Stimulated activated naive B cell treated with anti-CD40 and anti-IgM and Interleukin-4, amounts not matched to agents 10 μg/mL and 1 μg/mL and 100 μg/mL, for 72 hours (primary cell): Measurements from ENCODE around the gene THUMPD3.

Experiments used
- ATAC-seq, 2 donors: fragments of 150-1000 bp; cut with Tn5 transposase; replicated peaks; 2 replicates each; pipeline ENCODE4 v1.10.0; 2021; ENCODE audit warnings: moderate library complexity in 1 of 2
- DNase-seq: peaks from one replicate; pipeline ENCODE4 v3.0.0; 2021
- H3K27ac Mint-ChIP-seq: one replicate; pipeline ENCODE4 v1.8.0; 2022; ENCODE audit warnings: mild to moderate bottlenecking, mixed read lengths
- H3K27me3 Mint-ChIP-seq, 2 donors: one replicate each; pipeline ENCODE4 v1.8.0; 2022; ENCODE audit warnings: mixed read lengths in 2 of 2
- H3K36me3 Mint-ChIP-seq, 2 donors: one replicate each; pipeline ENCODE4 v1.8.0; 2022; ENCODE audit warnings: mixed read lengths in 2 of 2, mild to moderate bottlenecking in 1 of 2
- H3K4me1 Mint-ChIP-seq, 2 donors: one replicate each; pipeline ENCODE4 v1.8.0; 2022; ENCODE audit warnings: mixed read lengths in 2 of 2, mild to moderate bottlenecking in 1 of 2
- H3K4me3 Mint-ChIP-seq, 2 donors: one replicate each; pipeline ENCODE4 v1.8.0; 2022; ENCODE audit warnings: mild to moderate bottlenecking in 2 of 2, mixed read lengths in 2 of 2, moderate library complexity in 1 of 2
- H3K9me3 Mint-ChIP-seq, 2 donors: one replicate each; pipeline ENCODE4 v1.8.0; 2022; ENCODE audit warnings: mixed read lengths in 2 of 2, mild to moderate bottlenecking in 1 of 2

THUMPD3 gene

DNA sequence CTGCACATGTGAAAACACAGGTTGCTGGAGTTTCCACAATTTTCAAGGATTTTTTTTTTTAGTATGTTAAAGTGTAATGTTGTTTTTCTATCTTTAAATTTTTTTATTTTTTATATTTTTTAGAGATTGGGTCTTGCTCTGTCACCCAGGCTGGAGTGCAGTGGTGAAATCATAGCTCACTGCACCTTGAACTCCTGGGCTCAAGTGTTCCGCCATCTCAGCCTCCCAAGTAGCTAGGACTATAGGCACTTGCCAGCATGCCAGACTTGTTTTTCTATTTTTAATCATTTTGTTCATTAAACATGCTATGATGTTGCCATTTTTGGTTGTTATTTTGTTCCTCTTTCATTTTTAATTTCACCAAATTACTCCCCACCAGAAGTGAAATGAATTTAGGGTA is 16.7 kb upstream of the THUMPD3 start:
- Mint-ChIP-seq H3K9me3 (no peaks in the 10 kb centered on the region), H3K4me3 (no peak overlapping the region), H3K27ac (no peak overlapping the region), H3K27me3 (no peaks in the 10 kb centered on the region), H3K36me3 (no peaks in the 10 kb centered on the region), H3K4me1 (peaks cover 0 to 2% of the 10 kb centered on the region in 2 donors)
- ATAC-seq (no peak), DNase-seq (no peak)

DNA sequence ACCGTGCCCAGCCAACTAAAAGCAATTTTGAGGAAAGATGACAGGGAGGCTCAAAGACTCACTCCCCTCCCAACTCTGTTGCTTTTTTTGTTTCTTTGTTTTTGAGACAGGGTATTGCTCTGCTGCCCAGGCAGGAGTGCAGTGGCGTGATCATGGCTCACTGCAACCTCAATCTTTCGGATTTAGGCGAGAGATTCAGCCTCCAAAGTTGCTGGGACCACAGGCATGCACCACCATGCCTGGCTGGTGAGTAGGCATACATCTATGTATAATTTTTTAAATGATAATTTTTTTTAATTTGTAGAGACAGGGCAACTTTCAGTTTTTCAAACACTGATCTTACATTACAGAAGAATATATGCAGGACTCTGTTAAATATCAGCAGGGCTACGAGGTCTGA is 15.8 kb upstream of the THUMPD3 start:
- ATAC-seq (no peak), DNase-seq (no peak)
- Mint-ChIP-seq H3K36me3 (no peaks in the 10 kb centered on the region), H3K27me3 (no peaks in the 10 kb centered on the region), H3K27ac (no peak overlapping the region), H3K9me3 (no peaks in the 10 kb centered on the region), H3K4me1 (peaks cover 0 to 2% of the 10 kb centered on the region in 2 donors), H3K4me3 (no peak overlapping the region)

DNA sequence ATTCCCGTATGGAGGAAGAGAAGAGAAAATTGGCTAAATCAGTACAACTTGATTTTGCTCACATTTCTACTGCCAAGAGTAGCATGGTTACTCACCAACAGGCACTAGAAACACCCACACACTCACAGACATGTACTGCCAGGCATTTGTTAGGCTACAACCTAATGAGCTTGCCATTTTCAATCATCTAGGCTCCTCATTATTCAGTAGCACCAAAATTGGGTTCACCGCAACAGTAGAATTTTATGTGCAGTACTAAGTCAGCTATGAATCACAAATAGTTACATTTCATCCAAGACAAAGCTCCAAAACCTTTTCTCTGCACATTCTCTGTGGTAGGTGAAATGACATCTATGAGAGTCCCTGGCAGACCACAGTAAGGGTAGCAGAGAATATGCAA is 15.0 kb upstream of the THUMPD3 start:
- Mint-ChIP-seq H3K27me3 (no peaks in the 10 kb centered on the region), H3K4me1 (peaks cover 3 to 4% of the 10 kb centered on the region in 2 donors), H3K36me3 (no peaks in the 10 kb centered on the region), H3K9me3 (no peaks in the 10 kb centered on the region), H3K4me3 (no peak overlapping the region), H3K27ac (no peak overlapping the region)
- ATAC-seq, result no peak
- no peak for DNase-seq

DNA sequence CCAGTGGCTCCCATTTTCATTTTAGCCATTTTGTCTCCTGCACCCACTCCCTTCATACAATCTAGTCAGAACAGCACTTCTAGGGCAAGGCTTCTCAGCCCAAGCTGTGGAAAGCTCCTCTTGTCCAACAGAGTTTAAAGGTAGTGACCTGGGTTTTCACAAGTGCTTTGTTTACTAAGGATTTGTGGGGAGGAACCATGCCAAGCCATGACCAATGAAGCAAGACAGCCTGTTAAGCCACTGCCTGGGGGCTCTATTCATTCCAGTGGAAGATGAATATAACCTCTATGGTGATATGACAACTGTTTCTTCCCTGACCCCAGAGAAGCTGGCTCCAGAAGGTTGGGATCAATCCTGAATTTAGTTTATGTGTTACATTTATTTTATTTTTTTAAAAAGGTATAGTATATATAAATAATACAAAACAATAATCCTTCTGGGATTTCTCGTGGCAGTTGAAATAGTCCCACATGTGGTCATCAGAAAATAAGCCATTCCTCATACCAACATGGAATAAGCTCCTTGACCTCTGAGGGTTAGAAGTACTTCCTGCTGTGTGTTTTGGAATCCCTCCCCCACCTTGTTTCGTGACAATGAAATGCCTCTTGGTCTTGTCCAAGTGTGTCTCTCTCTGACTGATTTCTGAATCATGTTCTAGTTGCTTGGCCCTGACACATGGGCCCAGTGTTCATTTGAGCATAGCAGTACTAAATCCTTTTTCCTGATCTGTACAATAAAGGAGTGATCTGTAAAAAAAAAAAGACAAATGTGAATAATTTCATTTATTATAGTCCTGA is 13.3 kb upstream of the THUMPD3 start:
- Mint-ChIP-seq H3K4me3 (no peak overlapping the region), H3K27me3 (no peaks in the 10 kb centered on the region), H3K9me3 (no peaks in the 10 kb centered on the region), H3K4me1 (peaks cover 14 to 17% of the 10 kb centered on the region in 2 donors), H3K27ac (no peak overlapping the region), H3K36me3 (no peaks in the 10 kb centered on the region)
- no peak for ATAC-seq
- DNase-seq, result no peak

DNA sequence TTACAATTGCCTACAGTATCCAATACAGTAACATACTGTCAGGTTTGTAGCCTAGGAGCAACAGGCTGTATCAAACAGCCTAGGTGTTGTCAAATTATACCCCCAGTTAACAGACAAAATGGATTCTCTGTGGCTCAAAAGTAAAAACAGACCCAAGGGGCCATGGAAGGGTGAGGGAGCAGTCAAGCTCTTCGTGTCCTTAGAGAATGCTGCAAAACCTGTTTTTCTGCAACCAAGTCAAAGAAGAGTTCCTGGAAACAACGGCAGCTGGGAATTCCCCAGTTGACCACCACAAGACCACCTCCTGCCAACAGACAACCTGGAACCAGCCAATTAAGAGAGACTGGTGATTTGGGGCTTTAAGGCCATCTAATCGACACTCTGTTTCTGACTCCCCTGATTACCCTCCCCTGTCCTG is 11.1 kb upstream of the THUMPD3 start:
- H3K27ac Mint-ChIP-seq, result no peak overlapping the region
- H3K4me1 Mint-ChIP-seq, result peaks cover 18 to 25% of the 10 kb centered on the region in 2 donors
- no peak overlapping the region for H3K4me3 Mint-ChIP-seq
- ATAC-seq, result no peak
- no peaks in the 10 kb centered on the region for H3K36me3 Mint-ChIP-seq
- no peak for DNase-seq
- no peaks in the 10 kb centered on the region for H3K9me3 Mint-ChIP-seq
- H3K27me3 Mint-ChIP-seq, result no peaks in the 10 kb centered on the region

DNA sequence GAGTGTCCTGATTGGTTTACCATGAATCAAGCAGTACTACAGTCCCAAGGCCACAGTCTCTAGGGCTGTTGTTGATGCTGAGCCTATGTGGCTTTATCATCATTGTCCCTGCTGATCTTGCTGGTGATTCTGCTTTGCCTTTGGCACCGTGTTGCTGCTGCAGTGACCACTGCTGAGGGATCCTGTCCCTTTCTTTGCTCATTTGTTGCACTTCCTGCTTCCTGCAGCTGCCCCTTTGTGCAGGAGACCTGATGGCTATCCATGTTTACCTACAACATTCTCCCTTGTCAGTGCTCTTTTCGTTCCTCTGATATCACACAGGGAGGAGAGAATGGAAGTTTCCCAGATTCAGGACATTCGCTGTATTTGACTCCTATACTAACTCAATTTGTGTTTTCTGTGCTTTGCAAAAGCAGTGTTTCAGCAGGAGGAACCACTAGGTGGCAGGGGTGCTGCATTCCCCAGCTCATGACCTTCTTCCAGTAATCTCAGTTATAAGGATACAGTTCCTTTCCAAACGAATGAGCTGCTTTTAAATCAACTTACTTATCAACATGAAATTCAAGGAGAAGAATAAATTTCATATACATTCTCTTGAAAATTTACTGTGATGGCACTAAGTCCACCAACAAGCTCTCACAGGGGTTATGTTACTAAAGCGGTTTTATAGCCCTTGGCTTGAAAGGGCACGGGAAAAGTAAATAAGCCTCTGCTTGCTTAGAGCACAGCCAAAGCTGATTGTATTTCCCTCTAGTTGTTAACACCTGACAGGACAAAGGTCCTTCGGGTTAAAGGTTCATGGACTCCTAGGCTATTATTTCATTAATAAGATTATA is 9.7 kb upstream of the THUMPD3 start:
- Mint-ChIP-seq H3K27me3 (no peaks in the 10 kb centered on the region), H3K4me1 (peaks cover 18 to 25% of the 10 kb centered on the region in 2 donors), H3K27ac (peak overlapping the region; percentile 56), H3K36me3 (no peaks in the 10 kb centered on the region), H3K9me3 (no peaks in the 10 kb centered on the region), H3K4me3 (no peak overlapping the region)
- peak; percentile 26 for DNase-seq
- peak; percentile 56 to 58 for ATAC-seq

DNA sequence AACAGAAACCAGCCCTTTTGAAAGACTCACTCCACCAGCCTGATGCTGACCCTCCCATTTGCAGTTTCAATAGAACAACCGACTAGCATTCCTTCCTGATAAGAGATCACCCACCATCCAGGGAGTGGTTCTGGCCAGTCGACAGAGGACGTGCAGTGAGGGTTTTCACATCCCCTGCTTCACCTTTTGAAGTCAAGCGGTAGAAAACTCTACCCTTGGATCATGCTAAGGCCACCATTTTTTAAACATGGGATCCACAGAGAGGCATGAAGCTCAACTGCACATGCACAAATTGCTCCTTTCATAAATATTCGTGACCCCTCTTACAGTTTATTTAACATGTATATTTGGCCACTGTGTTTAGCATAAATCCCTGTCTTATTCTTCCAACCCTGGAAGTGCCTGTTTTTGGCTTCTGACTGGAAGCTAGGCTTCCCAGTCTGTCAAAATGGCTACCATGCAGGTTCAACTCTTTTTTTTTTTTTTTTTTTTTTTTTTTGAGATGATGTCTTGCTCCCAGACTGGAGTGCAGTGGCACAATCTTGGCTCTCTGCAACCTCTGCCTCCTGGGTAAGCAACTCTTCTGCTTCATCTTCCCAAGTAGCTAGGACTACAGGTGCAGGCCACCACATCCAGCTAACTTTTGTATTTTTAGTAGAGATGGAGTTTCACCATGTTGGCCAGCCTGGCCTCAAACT is 1.0 kb upstream of the THUMPD3 start:
- Mint-ChIP-seq H3K4me3 (peak overlapping the region; percentile 61 to 64), H3K36me3 (peaks cover 13 to 15% of the 10 kb centered on the region in 2 donors), H3K27me3 (no peaks in the 10 kb centered on the region), H3K4me1 (peaks cover 1 to 17% of the 10 kb centered on the region in 2 donors), H3K27ac (no peak overlapping the region), H3K9me3 (no peaks in the 10 kb centered on the region)
- no peak for ATAC-seq
- no peak for DNase-seq

DNA sequence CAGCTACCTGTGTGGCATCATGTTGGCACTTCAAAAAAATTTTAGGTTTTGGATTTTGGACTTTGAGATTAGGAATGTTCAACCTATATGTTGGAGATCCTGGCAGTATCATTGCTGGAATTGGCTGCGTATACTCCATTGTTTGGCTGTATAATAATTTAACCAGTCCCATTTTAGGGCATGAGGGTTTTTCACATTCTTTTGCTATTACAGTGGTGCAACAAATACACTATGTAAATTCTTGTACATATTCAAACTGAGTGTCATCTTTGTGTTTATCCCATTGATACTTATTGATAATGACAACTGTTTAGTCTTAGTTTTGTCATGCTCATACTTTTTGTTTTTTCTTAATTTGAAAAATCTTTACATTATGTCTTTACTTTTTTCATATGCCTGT is 6.7 kb downstream of the THUMPD3 start:
- Mint-ChIP-seq H3K4me3 (no peak overlapping the region), H3K36me3 (peaks cover 32 to 46% of the 10 kb centered on the region in 2 donors), H3K9me3 (no peaks in the 10 kb centered on the region), H3K27ac (no peak overlapping the region), H3K4me1 (peaks cover 10 to 14% of the 10 kb centered on the region in 2 donors), H3K27me3 (no peaks in the 10 kb centered on the region)
- DNase-seq, result no peak
- no peak for ATAC-seq

DNA sequence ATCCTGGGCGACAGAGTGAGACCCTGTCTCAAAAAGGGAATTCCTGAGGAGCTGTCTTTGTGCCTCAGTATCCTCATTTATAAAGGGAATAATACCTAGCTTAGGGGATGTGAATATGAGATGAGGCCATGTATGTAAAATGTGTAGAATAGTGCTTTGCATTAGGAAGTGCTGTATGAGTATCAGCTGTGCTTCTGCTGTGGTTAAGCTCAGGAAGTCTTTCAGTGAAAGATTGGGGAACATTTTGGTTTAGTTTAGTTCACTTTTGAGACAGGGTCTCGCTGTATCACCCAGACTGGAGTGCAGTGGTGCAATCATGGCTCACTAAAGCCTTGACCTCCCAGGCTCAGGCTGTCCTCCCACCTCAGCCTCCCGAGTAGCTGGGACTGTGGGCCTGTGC is 10.6 kb downstream of the THUMPD3 start:
- Mint-ChIP-seq H3K27me3 (no peaks in the 10 kb centered on the region), H3K9me3 (no peaks in the 10 kb centered on the region), H3K4me1 (peaks cover 10 to 13% of the 10 kb centered on the region in 2 donors), H3K4me3 (no peak overlapping the region), H3K27ac (no peak overlapping the region), H3K36me3 (peaks cover 46 to 66% of the 10 kb centered on the region in 2 donors)
- ATAC-seq, result no peak
- DNase-seq, result no peak

DNA sequence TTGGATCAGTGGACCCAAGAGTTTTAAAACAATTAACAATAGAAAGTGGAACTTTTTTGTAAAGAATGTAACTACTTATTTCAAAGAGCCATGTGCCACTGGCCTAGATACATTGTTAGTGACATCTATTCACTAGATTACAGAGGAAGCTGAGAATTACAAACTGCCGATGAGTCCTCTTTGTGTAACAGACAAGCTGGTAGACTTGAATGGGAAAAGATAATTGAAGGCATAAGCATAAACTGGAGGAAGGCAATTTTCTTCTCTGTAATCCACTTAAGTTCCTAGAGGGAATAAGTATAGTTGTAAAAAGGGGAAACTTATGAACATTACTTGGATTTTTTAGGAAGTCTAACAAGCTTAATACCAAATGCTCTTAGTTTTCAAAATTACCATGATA is 15.1 kb downstream of the THUMPD3 start:
- Mint-ChIP-seq H3K27me3 (no peaks in the 10 kb centered on the region), H3K27ac (no peak overlapping the region), H3K4me1 (peaks cover 7 to 19% of the 10 kb centered on the region in 2 donors), H3K9me3 (no peaks in the 10 kb centered on the region), H3K36me3 (peaks cover 49 to 63% of the 10 kb centered on the region in 2 donors), H3K4me3 (no peak overlapping the region)
- ATAC-seq (no peak), DNase-seq (no peak)

DNA sequence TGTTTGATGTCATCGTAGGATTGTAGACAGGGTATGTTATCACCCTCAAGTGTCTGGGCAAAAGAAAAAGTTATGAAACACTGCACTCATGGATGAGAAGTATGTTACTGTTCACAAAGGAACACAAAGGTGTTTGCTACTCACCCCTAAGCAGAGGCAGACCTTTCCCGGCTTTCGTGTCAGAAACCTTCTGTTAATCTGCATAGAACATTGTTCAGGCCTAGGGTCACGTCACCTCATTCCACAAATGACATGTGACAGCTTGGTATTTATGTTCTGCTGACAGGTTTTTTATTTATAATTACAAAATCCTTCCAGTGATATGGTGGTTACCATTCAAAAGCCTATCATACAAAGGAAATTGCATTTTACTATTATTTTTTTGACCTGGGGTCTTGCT is 16.5 kb downstream of the THUMPD3 start:
- H3K4me1 Mint-ChIP-seq, result peaks cover 4 to 13% of the 10 kb centered on the region in 2 donors
- peaks cover 44 to 58% of the 10 kb centered on the region in 2 donors for H3K36me3 Mint-ChIP-seq

DNA sequence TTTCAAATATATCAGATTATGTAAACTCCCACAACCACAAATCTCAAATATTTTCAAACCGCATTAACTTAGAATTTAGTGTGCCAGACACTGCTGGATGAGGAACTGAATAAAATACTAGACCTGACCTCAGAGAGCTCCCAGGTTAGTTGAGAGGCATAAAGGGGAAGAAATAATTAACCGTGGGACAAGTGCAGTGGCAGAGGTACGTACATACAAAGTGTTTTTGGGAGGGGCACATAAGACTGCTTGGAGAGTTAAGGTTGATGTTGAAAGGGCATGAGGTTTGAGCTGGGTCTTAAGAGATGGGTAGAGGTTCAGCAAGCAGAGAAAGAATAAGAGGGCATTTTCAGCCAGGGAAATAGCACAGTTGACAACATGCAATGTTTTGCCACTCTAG is 17.2 kb downstream of the THUMPD3 start:
- H3K36me3 Mint-ChIP-seq, result peaks cover 37 to 56% of the 10 kb centered on the region in 2 donors
- H3K9me3 Mint-ChIP-seq, result no peaks in the 10 kb centered on the region
- no peak for ATAC-seq

More for the DNA sequence above, 16.5 kb downstream of the THUMPD3 start:
- ATAC-seq (no peak), DNase-seq (no peak)
- Mint-ChIP-seq H3K27me3 (no peaks in the 10 kb centered on the region), H3K4me3 (no peak overlapping the region), H3K9me3 (no peaks in the 10 kb centered on the region), H3K27ac (no peak overlapping the region)

DNA sequence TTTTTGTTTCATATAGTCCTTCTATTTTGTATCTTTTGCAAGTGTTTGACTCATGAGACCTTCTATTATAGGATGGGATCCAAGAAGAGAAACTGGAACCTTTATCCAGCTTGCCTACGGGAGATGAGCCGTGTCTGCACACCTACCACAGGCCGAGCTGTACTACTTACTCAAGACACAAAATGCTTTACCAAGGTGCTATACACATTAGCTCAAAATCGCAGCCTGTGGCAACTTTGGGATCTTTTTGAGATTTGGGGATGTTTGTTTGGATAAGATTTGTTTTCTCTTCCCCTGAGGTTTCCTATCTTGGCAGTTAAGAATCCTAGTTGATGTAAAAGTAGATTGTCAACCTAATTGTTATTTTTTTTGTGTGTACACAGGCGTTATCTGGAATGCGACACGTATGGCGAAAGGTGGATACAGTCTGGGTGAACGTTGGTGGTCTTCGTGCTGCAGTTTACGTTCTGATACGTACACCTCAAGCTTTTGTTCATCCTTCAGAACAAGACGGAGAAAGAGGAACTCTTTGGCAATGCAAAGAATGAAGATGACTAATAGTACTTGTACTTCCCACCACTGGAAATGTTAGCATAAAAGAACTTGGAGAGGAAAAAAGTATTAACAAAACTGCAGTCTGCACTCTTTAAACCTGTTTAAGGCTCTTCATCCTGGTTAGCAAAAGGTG is 21.4 kb downstream of the THUMPD3 start:
- H3K4me1 Mint-ChIP-seq, result peaks cover 3 to 15% of the 10 kb centered on the region in 2 donors
- peak overlapping the region; percentile 31 for H3K27ac Mint-ChIP-seq
- ATAC-seq (no peak), DNase-seq (no peak)
- no peak overlapping the region for H3K4me3 Mint-ChIP-seq
- no peaks in the 10 kb centered on the region for H3K9me3 Mint-ChIP-seq
- no peaks in the 10 kb centered on the region for H3K27me3 Mint-ChIP-seq
- H3K36me3 Mint-ChIP-seq, result peaks cover 18 to 29% of the 10 kb centered on the region in 2 donors

More for the DNA sequence above, 17.2 kb downstream of the THUMPD3 start:
- Mint-ChIP-seq H3K27ac (no peak overlapping the region), H3K27me3 (no peaks in the 10 kb centered on the region), H3K4me3 (no peak overlapping the region), H3K4me1 (peaks cover 4 to 15% of the 10 kb centered on the region in 2 donors)
- no peak for DNase-seq
